Mononuclear cell (primary cell): ENCODE data around the gene TESMIN. TPM values are rescaled to one million over a fixed set of nuclear protein-coding genes. Genes with fewer than 3 reads are reported as not detected.
A peak's percentile ranks its signal among the peaks of the same experiment; 100 is the strongest.

ENCODE experiments used
- H3K27me3 ChIP-seq: 2 replicates; pipeline ENCODE4 v1.6.0; 2011; ENCODE audit warnings: low read length, control low read depth; ENCODE audit not compliant: insufficient read depth
- H3K4me1 ChIP-seq: 2 replicates; pipeline ENCODE4 v1.5.1; 2011; ENCODE audit warnings: mild to moderate bottlenecking, low read length, control low read depth; ENCODE audit not compliant: insufficient read depth
- H3K4me3 ChIP-seq: 2 replicates; pipeline ENCODE4 v1.5.1; 2011; ENCODE audit warnings: mild to moderate bottlenecking, low read length, moderate library complexity
- H3K9me3 ChIP-seq: 2 replicates; pipeline ENCODE4 v1.5.1; 2011; ENCODE audit warnings: low read depth, mild to moderate bottlenecking, control low read depth, low read length
- total RNA-seq: library from RNA; depleted of rRNA; stranded (reverse); fragments of >200 nt; gene quantifications from one replicate; pipeline ENCODE4 v1.2.3, GENCODE V29; 2012

The TESMIN gene
- total RNA-seq: 1.4 TPM

GRCh38 chr11:68751331-68751856 lies at the start of gene TESMIN:
Gene TESMIN, minus strand, starts transcription at chr11:68751520. Its CDS starts 860 bp downstream, at chr11:68750660.
- H3K27me3 ChIP-seq: no peaks in the 10 kb centered on the region
- H3K4me3 ChIP-seq: peak within 1 kb of the TSS; percentile 32

GRCh38 chr11:68798221-68798813 lies 47.0 kb upstream of the TESMIN start:
- H3K9me3 ChIP-seq: no peaks in the 10 kb centered on the region
- no peaks in the 10 kb centered on the region for H3K27me3 ChIP-seq
- H3K4me1 ChIP-seq: no peaks in the 10 kb centered on the region
- H3K4me3 ChIP-seq: no peak overlapping the region

More at GRCh38 chr11:68751331-68751856, at the start of gene TESMIN:
- peaks cover 16% of the 10 kb centered on the region for H3K4me1 ChIP-seq
- no peaks in the 10 kb centered on the region for H3K9me3 ChIP-seq

GRCh38 chr11:68796801-68797200 lies 45.5 kb upstream of the TESMIN start:
- Histone ChIP-seq H3K27me3 (no peaks in the 10 kb centered on the region), H3K4me1 (no peaks in the 10 kb centered on the region), H3K4me3 (no peak overlapping the region), H3K9me3 (no peaks in the 10 kb centered on the region)

- Histone ChIP-seq H3K27me3 (no peaks in the 10 kb centered on the region), H3K4me1 (no peaks in the 10 kb centered on the region), H3K4me3 (no peak overlapping the region), H3K9me3 (no peaks in the 10 kb centered on the region)
Observed at GRCh38 chr11:68792400-68792966, 41.2 kb upstream of the TESMIN start.

- Histone ChIP-seq H3K9me3 (no peaks in the 10 kb centered on the region), H3K4me3 (no peak overlapping the region), H3K27me3 (no peaks in the 10 kb centered on the region), H3K4me1 (no peaks in the 10 kb centered on the region)
Observed at GRCh38 chr11:68784653-68785052, 33.3 kb upstream of the TESMIN start.

- H3K9me3 ChIP-seq: no peaks in the 10 kb centered on the region
Observed at GRCh38 chr11:68783216-68783821, 32.0 kb upstream of the TESMIN start.

GRCh38 chr11:68782711-68783110 lies 31.4 kb upstream of the TESMIN start:
- no peak overlapping the region for H3K4me3 ChIP-seq
- no peaks in the 10 kb centered on the region for H3K27me3 ChIP-seq
- H3K9me3 ChIP-seq: no peaks in the 10 kb centered on the region
- H3K4me1 ChIP-seq: no peaks in the 10 kb centered on the region

More at GRCh38 chr11:68783216-68783821, 32.0 kb upstream of the TESMIN start:
- no peaks in the 10 kb centered on the region for H3K4me1 ChIP-seq
- H3K27me3 ChIP-seq: no peaks in the 10 kb centered on the region
- no peak overlapping the region for H3K4me3 ChIP-seq

- Histone ChIP-seq H3K27me3 (no peaks in the 10 kb centered on the region), H3K4me1 (no peaks in the 10 kb centered on the region), H3K9me3 (no peaks in the 10 kb centered on the region), H3K4me3 (no peak overlapping the region)
Observed at GRCh38 chr11:68780829-68781228, 29.5 kb upstream of the TESMIN start.

GRCh38 chr11:68778205-68778604 lies 26.9 kb upstream of the TESMIN start:
- Histone ChIP-seq H3K9me3 (no peaks in the 10 kb centered on the region), H3K4me1 (no peaks in the 10 kb centered on the region), H3K4me3 (no peak overlapping the region), H3K27me3 (no peaks in the 10 kb centered on the region)

GRCh38 chr11:68776442-68777235 lies 25.3 kb upstream of the TESMIN start:
- no peaks in the 10 kb centered on the region for H3K4me1 ChIP-seq
- no peaks in the 10 kb centered on the region for H3K9me3 ChIP-seq
- no peak overlapping the region for H3K4me3 ChIP-seq
- no peaks in the 10 kb centered on the region for H3K27me3 ChIP-seq

GRCh38 chr11:68775951-68776388 lies 24.6 kb upstream of the TESMIN start:
- H3K27me3 ChIP-seq: no peaks in the 10 kb centered on the region
- H3K4me3 ChIP-seq: no peak overlapping the region
- no peaks in the 10 kb centered on the region for H3K4me1 ChIP-seq
- no peaks in the 10 kb centered on the region for H3K9me3 ChIP-seq

GRCh38 chr11:68774194-68774585 lies 22.9 kb upstream of the TESMIN start:
- Histone ChIP-seq H3K4me3 (no peak overlapping the region), H3K9me3 (no peaks in the 10 kb centered on the region), H3K4me1 (no peaks in the 10 kb centered on the region), H3K27me3 (no peaks in the 10 kb centered on the region)

GRCh38 chr11:68773521-68774193 lies 22.3 kb upstream of the TESMIN start:
- Histone ChIP-seq H3K9me3 (no peaks in the 10 kb centered on the region), H3K27me3 (no peaks in the 10 kb centered on the region), H3K4me1 (no peaks in the 10 kb centered on the region), H3K4me3 (no peak overlapping the region)

- H3K4me3 ChIP-seq: no peak overlapping the region
- no peaks in the 10 kb centered on the region for H3K27me3 ChIP-seq
- H3K9me3 ChIP-seq: no peaks in the 10 kb centered on the region
- H3K4me1 ChIP-seq: no peaks in the 10 kb centered on the region
Observed at GRCh38 chr11:68772936-68773335, 21.6 kb upstream of the TESMIN start.
